ENCODE data around the gene C3orf20. TPM values are rescaled to one million over a fixed set of nuclear protein-coding genes. Genes with fewer than 3 reads are reported as not detected.
"Not testable (repeated sequence)": the region's sequence is repeated elsewhere in the genome, so short reads cannot be mapped to it uniquely, and the experiment has no call there.

The C3orf20 gene
- polyA plus RNA-seq, 4 donors: 0.09 to 0.30 (median 0.25) TPM

DNA sequence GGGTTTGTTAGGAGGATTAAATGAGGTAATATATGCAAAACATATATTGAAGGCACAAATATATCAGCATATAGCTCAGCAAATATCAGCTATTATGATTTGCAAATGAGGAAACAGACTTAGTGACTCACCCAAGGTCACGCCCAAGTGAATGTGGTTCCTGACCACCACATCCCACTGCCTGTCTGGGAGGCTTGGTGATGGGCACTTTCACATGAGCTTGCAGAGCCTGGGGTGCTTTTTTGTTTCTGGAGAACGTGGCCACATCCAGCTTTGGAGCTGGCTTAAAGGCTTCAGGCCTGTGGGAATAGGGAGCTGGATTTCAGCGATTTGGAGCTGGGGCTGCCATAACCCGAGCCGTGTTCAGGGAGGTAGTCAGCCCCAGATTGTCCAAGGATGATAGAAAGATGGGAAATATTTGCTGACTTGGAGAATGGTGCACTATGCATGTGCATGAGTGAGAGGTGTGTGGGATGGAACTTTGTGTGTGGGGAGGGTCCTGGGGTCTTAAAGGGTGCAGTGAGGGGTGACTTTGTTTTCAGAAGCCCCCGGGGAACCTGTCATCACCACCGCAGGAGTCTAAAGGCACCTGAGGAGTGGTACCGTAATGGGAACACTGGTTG, 131.8 kb downstream of the C3orf20 start:
- DNase-seq (ENCODE audit: low read depth in 4 of 4, low spot score in 3 of 4): no peak

DNA sequence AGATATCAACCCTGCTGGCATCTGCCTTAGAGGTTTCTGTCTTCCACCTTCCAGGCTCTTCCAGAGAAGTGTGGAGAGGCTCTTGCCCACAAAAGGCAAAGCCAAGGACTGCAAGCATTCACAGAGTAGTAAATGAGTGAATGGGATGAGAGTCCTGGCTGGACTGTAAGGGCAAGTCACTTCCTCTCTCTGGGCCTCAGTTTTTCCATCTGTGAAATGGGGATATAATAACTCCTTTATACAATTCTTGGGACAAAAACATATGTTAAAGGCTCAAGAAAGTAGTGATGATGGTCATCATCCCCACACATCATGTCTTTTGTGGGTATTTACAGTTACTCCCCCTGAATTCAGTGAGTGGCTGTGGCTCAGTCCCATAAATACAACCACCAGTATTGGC, 133.1 kb downstream of the C3orf20 start:
- no peak for DNase-seq (ENCODE audit: low read depth in 4 of 4, low spot score in 3 of 4)

DNA sequence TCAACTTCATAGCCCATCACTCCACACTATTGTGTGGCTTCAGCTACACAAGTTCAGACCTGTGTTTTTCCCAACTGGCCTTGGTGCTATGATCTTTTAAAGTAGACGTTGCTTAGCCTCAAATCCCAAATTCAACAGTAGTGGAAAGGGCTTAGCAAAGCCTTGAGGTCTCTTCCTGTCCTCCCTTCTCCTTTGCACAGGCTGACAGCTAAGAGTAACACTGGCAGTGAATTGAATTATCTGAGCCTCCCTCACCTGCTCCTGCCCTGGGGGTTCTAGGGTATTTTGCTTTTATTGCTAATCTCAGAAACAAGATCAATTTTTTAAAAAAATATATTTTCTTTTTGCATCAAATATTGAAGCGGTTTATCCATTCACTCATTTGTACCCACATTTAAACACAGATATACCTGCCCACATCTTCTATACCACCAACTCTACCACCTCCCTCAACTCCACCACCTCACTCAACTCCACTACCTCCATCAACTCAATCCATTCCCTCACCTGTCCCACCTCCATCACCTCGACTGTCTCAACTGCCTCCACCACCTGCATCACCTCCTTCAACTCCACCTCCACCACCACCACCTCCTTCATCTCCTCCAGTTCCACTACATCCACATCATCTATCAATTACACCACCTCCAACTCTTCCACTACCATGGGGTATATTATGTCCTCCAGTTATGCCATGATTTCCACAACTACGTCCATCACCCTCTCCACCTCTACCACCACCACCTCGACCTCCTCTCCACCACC, 133.7 kb downstream of the C3orf20 start:
- DNase-seq (ENCODE audit: low read depth in 4 of 4, low spot score in 3 of 4): no peak

DNA sequence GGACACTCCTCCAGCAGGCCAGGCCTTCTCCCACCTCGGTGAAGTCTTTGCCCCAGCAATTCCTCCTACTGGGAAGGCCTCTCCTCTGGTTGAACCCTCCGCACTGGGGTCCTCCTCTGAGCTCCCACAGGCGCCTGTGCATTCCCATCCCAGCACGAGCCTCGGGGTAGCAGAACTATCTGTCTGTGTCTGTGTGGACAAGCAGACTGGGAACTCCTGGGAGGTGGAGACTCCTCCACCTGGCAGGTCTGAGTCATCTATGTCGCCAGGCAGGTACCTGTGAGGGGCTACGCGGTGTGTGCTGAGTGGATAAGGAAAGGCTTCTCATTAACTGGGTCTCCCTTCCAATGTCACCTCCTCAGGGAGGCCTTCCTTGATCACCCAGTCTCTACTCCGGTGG, 134.7 kb downstream of the C3orf20 start:
- DNase-seq (ENCODE audit: low read depth in 4 of 4, low spot score in 3 of 4): not testable (repeated sequence)

DNA sequence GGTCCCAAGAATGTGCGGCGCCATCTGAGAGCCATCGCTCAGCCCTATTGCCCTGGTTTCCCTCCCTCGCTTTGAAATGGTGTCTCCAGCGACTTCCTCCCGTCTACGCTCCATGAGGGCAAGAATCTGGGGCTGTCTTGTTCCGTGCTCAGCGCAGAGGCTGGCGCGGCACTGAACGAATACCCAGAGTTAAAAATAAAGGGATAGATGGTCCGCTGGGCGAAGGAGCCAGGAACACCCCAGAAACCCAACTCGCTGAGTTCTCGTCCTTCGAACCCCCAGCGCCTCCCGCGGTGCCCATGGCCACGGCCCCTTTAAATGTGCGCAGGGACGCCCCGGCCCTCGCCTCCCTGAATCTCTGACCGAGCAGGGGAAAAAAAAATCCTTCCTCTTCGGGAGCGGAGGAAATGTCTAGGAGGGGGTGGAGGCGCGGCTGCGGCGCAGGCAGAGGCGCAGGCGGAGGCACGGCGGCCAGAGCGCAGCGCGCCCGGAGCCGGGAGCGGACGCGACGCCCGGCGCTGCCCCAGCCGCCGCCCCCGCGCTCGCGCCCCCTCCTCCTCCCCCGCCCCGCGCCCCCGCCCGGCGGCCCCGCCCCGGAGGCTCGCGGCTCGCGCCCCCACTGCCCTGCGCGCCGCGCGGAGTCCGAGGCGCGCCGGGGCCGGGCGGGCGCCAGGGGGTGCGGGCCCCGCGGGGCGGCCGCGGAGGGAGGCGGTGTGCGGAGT, 135.3 kb downstream of the C3orf20 start:
- DNase-seq (ENCODE audit: low read depth in 4 of 4, low spot score in 3 of 4): no peak

DNA sequence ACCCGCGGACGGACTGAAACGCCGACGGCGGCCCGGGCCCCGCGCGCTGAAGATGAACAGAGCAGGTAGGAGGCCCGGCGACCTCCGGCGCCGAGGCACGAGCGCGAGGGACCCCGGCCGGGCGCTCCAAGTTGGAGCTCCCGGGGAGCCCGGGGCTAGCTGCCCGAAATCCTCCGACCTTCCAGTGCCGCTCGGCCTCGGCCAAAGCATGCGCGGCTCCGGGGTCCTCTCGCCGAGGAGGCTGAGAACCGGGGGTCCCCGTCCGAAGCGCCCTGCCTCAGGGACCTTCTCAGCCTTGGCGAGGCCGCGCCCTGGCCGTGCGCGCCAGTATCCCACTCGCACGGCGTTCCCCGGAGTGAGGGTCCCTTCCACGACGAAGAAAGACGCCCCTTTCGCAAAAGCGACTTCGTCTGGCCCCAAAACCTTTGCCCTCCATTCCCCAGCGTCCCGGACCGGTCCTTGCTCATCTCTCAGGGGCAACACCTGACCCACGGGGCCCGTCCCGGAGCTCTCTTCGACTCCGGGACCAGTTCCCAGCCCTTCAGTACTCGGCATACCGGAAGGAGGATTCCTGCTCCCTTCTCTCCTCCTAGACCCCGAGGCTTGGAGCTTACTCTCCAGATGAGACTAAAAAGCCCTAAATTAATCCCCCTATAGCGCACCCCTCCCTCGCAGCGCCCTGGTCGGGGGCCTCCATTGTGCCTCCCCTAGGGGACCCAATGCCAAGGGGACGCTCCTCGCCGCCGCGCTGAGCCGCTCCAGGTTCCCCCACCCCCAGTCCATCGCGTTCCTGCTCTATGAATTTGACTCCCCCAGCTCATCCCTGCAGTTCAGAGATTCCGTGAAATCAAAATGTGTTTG, 136.1 kb downstream of the C3orf20 start:
- no peak for DNase-seq (ENCODE audit: low read depth in 4 of 4, low spot score in 3 of 4)

DNA sequence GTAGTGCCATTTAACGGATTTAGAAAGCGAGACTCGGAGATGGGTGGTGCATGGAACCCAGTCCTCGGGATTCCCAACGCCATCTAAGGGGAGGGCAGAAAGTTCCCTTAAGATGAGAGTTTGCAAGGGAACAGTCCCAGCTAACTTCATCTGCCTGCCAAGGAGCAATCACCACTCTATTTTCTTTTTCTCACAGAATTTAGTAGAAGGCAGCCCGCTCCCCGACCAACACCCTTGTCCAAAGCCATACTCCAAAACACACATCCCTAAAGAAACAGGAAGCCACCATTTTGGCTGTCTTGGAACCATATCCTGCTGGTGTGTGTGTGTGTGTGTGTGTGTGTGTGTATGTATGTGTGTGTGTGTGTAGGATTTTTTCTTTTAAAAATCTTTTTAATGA, 136.7 kb downstream of the C3orf20 start:
- no peak for DNase-seq (ENCODE audit: low read depth in 4 of 4, low spot score in 3 of 4)

DNA sequence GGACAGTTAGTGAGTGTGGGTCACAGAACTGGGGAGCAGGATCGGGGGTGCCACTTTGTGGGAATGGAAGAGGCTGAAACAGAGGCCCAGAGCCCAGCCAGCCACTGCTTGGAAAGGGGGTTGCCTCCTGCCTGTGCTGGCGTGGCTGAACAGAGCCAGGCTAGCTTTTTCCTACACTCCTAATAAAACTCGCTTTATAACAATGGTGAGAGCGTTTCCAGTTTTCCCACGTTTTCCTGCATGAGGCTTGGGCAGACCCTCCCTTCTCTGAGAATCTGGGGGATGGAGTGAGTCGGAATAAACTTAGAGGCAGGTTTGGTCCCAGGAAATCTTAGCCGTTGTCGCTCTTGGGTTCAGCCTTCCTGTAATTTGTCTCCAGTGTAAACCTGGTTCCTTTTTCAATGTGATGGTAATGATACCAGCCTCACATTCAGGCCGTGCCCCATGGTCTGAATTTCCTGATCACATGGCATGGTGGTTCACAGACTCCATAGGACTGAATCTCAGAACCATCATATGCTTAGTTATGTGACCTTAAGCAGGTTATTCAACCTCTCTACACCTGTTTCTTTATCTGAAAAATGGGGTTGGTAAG, 137.4 kb downstream of the C3orf20 start:
- no peak for DNase-seq (ENCODE audit: low read depth in 4 of 4, low spot score in 3 of 4)

DNA sequence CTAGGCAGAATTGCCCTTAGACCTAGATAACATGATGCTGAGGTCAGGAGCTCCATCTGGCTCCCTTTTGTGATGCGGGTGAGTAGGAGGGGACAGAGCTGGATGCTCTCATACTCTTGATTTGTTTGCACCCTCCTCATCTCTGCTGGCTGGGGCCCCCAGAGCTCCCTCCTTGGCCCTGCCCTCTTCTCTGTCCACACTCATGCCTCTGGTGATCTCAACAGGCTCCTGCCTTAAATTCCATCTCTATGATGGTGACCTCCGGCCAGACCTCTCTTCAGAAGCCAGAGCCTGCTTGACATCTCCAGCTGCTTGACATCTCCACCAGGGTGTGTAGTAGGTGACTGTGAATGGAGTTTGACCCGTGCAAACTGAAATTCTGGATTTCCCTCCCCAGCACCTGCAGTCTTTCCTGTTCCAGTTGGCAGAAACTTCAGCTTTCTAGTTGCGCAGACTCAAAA, 139.5 kb downstream of the C3orf20 start:
- DNase-seq (ENCODE audit: low read depth in 4 of 4, low spot score in 3 of 4): no peak

DNA sequence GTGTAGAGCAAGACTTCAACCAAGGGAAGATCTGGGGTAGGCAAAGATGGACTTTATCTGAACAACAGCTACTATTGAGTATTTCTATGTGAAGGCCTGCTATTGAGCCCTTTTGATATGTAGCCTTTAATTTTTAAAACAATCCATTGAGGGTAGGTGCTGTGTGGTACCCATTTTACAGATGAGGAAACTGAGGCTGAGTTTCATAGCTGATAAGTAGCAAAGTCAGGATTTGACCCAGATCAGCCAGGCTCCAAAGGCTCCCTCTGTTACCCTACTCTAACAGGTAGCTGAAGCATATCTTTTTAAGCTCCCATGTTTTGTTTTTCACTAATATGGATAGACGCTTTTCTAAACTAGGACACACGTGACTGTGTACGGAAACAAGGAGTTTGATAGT, 141.4 kb downstream of the C3orf20 start:
- DNase-seq (ENCODE audit: low read depth in 4 of 4, low spot score in 3 of 4): no peak

DNA sequence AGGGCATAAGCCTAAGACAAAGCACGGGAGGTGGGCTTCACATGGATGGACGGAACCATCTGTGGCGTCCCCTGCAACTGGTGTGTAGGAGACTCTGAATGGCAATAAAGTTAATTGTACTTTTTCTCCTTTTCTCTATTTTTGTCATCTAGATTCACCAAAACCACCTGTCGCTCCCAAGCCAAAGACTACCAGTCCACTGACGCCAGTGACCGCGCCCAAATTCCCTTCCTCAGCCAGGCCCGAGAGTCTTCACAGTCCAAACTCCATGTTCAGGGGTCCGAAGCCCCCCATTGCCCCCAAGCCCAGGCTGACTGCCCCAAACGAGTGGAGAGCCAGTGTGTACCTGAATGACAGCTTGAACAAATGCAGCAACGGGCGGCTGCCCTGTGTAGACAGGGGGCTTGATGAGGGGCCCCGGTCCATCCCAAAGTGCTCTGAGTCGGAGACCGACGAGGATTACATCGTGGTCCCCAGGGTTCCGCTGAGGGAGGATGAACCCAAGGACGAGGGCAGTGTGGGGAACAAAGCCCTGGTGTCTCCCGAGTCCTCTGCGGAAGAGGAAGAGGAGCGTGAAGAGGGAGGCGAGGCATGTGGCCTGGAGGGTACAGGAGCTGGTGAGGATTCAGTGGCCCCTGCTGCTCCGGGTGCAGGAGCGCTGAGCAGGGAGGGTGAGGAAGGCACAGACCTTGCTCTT, 144.0 kb downstream of the C3orf20 start, which contains the start of gene FGD5:
Gene FGD5, plus strand, starts transcription at position 159 of the 697 bp plus-strand sequence. Its CDS starts 110 bp downstream, at position 269.
- no peak for DNase-seq (ENCODE audit: low read depth in 4 of 4, low spot score in 3 of 4)

DNA sequence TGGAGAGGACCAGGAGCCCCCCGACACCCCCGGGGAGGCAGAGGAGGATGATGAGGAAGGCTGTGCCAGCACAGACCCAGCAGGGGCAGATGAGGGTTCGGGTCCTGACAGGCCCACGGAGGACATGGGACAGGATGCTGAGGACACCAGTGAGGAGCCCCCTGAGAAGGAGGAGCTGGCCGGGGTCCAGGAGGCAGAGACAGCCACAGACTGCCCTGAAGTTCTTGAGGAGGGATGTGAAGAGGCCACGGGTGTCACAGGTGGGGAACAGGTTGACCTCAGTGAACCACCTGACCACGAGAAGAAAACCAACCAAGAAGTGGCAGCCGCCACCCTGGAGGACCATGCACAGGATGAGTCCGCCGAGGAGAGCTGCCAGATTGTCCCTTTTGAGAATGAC, 144.7 kb downstream of the C3orf20 start:
- DNase-seq (ENCODE audit: low read depth in 4 of 4, low spot score in 3 of 4): no peak

DNA sequence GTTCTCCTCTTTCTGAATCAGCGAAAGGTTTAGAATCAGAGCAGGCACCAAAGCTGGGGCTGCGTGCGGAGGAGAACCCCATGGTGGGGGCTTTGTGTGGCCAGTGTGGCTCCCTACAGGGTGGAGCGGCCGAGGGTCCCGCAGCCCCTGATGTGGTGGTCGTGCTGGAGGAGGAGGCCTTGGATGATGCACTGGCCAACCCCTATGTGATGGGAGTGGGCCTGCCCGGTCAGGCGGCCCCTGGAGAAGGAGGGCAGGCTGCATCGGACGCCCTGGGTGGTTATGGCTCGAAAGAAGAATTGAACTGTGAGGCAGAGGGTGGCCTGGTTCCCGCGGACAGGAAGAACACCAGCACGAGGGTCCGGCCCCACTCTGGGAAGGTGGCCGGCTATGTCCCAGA, 145.2 kb downstream of the C3orf20 start:
- DNase-seq (ENCODE audit: low read depth in 4 of 4, low spot score in 3 of 4): no peak

DNA sequence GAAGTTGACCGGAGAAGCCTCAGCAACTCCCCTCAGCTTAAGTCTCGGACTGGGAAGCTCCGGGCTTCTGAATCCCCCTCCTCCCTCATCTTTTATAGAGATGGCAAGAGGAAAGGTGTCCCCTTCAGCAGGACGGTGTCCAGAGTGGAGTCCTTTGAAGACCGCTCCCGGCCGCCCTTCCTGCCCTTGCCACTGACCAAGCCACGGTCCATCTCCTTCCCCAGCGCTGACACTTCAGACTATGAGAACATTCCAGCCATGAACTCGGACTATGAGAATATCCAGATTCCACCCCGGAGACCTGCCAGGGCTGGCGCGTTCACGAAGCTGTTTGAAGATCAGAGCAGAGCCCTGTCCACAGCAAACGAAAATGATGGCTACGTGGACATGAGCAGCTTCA, 146.2 kb downstream of the C3orf20 start:
- DNase-seq (ENCODE audit: low read depth in 4 of 4, low spot score in 3 of 4): no peak

DNA sequence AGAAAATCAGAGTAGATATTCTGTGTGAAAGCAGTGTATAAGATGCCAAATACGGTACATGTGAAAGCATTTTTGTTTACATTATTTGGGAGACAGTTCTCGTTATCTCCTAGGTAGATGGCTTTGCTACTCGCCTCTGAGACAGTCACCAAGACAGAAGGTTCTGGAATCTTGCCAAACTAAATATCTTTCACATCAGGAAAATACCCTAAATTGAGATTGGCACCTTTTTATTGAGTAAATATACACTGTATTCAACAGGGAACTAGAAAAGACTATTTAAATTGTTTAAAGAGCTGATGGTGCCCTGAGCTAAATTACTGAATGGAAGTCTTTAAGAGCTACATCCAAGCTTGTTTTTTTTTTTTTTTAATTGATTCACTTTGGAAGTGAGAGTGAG, 147.2 kb downstream of the C3orf20 start:
- DNase-seq (ENCODE audit: low read depth in 4 of 4, low spot score in 3 of 4): no peak

Other genes with a start within 250 kb of the C3orf20 start
- gene GRIP2, start 134.8 kb upstream of the C3orf20 start, polyA plus RNA-seq (ENCODE audit: insufficient read length in 4 of 4): 1 to 10 TPM in 3 of 4 donors, under 1 TPM in 1; 0.97 to 1.2 (median 1.1) TPM
- gene CCDC174, start 23.4 kb upstream of the C3orf20 start, polyA plus RNA-seq (ENCODE audit: insufficient read length in 4 of 4): 10 to 100 TPM; 31.9 to 38.5 (median 35.0) TPM
- gene FGD5, start 143.8 kb downstream of the C3orf20 start, polyA plus RNA-seq (ENCODE audit: insufficient read length in 4 of 4): 10 to 100 TPM; 22.9 to 26.6 (median 24.8) TPM

Data from right renal pelvis (tissue), 4 donors.